HEK293 (cell line): ENCODE results near the gene MAP3K6.

Source experiments
- HOXC10 ChIP-seq: sonication (generic); formaldehyde crosslinking; IDR thresholded peaks from 2 replicates; pipeline ENCODE4 v1.8.1; 2023; ENCODE audit warnings: mild to moderate bottlenecking, missing genetic modification reagents
- PATZ1 ChIP-seq: fragments of 450-650 bp; formaldehyde crosslinking; IDR thresholded peaks from 2 replicates; pipeline ENCODE4 v1.5.1; 2016; ENCODE audit warnings: missing biosample characterization, missing genetic modification characterization
- REST ChIP-seq: fragments of 450-650 bp; formaldehyde crosslinking; IDR thresholded peaks from 2 replicates; pipeline ENCODE4 v1.5.1; 2016; ENCODE audit warnings: missing biosample characterization, missing genetic modification characterization
- YY1 ChIP-seq: fragments of 450-650 bp; formaldehyde crosslinking; IDR thresholded peaks from 2 replicates; pipeline ENCODE4 v1.5.1; 2018; ENCODE audit warnings: missing biosample characterization, missing genetic modification characterization
- ZNF274 ChIP-seq, 2 experiments: fragments of 200-500 bp in 1 of 2; fragments of 450-650 bp in 1 of 2; sonication (Bioruptor generic) in 1 of 2; formaldehyde crosslinking in 1 of 2; IDR thresholded peaks; 2 replicates each; pipeline versions ENCODE4 v1.5.1 to v1.6.1; 2014 to 2016; ENCODE audit warnings: borderline replicate concordance in 1 of 2, inconsistent platforms in 1 of 2, low read length in 1 of 2, missing biosample characterization in 1 of 2, missing genetic modification characterization in 1 of 2
- ZNF366 ChIP-seq: fragments of 450-650 bp; formaldehyde crosslinking; conservative IDR thresholded peaks from 2 replicates; pipeline ENCODE4 v1.5.1; 2016; ENCODE audit warnings: missing biosample characterization, missing genetic modification characterization
- ZNF785 ChIP-seq: fragments of 450-650 bp; formaldehyde crosslinking; IDR thresholded peaks from 2 replicates; pipeline ENCODE4 v1.5.1; 2016; ENCODE audit warnings: missing biosample characterization, missing genetic modification characterization
- TF ChIP-seq, protein P1 (sequence below): fragments of 450-650 bp; formaldehyde crosslinking; IDR thresholded peaks from 2 replicates; pipeline ENCODE4 v1.5.1; 2016; ENCODE audit warnings: missing biosample characterization, missing genetic modification characterization
- TF ChIP-seq, protein P2 (sequence below): fragments of 450-650 bp; formaldehyde crosslinking; optimal IDR thresholded peaks from 2 replicates; pipeline ENCODE3; 2016; ENCODE audit warnings: missing biosample characterization, mild to moderate bottlenecking, missing genetic modification characterization
- TF ChIP-seq, protein P3 (sequence below): fragments of 450-650 bp; formaldehyde crosslinking; IDR thresholded peaks from 2 replicates; pipeline ENCODE4 v1.5.1; 2016; ENCODE audit warnings: missing biosample characterization, missing genetic modification characterization, low read depth

DNA sequence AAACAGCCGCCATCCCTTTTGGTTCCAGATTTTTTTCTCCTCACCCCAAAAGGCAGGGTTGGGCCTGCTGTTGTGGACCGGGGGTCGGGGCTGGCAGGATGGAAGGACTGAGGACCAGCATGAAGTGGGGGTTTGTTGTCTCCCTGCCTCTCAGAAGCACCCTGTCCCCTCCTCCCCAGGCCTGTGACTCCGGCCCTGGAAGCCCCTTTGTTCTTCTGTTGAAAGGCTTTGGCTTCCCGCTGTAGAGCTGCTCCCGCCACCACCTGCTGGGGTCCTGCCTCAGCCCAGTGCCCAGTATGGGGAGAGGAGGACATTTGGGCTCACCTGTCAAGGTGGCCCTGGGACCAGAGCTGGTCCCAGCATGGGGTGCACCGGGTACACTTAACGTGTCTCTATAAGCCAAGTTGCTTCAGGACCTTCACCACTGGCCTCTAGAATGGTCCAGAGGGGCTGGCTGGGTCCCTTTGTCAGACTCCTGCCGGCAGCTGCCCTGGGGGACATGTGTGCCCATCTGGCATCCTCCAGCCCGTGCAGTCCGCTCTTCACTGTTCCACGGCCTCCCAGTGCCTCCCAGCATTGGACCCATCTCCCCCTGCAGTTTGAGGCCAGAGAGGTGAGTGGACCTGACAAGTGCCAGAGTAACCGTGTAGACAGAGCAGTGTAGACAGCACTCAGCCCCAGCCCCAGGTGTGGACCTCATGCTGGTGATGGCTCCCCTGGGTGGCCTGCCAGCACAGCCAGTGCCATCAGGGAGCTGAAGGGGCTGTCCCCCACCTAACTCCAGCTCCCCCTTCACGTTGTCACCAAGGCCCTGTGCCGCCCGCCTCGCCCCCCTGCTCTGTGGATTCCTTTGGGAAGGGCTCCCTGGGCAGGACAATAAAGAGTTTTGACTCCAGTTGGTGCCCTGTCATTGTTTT lies 31.0 kb downstream of the MAP3K6 start:
- TF ChIP-seq, protein P1, sequence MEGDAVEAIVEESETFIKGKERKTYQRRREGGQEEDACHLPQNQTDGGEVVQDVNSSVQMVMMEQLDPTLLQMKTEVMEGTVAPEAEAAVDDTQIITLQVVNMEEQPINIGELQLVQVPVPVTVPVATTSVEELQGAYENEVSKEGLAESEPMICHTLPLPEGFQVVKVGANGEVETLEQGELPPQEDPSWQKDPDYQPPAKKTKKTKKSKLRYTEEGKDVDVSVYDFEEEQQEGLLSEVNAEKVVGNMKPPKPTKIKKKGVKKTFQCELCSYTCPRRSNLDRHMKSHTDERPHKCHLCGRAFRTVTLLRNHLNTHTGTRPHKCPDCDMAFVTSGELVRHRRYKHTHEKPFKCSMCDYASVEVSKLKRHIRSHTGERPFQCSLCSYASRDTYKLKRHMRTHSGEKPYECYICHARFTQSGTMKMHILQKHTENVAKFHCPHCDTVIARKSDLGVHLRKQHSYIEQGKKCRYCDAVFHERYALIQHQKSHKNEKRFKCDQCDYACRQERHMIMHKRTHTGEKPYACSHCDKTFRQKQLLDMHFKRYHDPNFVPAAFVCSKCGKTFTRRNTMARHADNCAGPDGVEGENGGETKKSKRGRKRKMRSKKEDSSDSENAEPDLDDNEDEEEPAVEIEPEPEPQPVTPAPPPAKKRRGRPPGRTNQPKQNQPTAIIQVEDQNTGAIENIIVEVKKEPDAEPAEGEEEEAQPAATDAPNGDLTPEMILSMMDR (tag by site-specific recombination) = no peak
- TF ChIP-seq HOXC10 (CRISPR knock-in tag) (no peak), YY1 (tag by site-specific recombination) (no peak), ZNF366 (no peak), PATZ1 (tag by site-specific recombination) (no peak), ZNF274 (IDR thresholded peaks at IDR 0.05; ENCODE audit: low read length) (no peak), ZNF274 (tag by site-specific recombination; IDR thresholded peaks at IDR 0.05; ENCODE audit: borderline replicate concordance) (no peak), ZNF785 (tag by site-specific recombination) (no peak), REST (tag by site-specific recombination) (no peak)
- TF ChIP-seq, protein P2, sequence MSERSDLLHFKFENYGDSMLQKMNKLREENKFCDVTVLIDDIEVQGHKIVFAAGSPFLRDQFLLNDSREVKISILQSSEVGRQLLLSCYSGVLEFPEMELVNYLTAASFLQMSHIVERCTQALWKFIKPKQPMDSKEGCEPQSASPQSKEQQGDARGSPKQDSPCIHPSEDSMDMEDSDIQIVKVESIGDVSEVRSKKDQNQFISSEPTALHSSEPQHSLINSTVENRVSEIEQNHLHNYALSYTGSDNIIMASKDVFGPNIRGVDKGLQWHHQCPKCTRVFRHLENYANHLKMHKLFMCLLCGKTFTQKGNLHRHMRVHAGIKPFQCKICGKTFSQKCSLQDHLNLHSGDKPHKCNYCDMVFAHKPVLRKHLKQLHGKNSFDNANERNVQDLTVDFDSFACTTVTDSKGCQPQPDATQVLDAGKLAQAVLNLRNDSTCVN = no peak
- TF ChIP-seq, protein P3, sequence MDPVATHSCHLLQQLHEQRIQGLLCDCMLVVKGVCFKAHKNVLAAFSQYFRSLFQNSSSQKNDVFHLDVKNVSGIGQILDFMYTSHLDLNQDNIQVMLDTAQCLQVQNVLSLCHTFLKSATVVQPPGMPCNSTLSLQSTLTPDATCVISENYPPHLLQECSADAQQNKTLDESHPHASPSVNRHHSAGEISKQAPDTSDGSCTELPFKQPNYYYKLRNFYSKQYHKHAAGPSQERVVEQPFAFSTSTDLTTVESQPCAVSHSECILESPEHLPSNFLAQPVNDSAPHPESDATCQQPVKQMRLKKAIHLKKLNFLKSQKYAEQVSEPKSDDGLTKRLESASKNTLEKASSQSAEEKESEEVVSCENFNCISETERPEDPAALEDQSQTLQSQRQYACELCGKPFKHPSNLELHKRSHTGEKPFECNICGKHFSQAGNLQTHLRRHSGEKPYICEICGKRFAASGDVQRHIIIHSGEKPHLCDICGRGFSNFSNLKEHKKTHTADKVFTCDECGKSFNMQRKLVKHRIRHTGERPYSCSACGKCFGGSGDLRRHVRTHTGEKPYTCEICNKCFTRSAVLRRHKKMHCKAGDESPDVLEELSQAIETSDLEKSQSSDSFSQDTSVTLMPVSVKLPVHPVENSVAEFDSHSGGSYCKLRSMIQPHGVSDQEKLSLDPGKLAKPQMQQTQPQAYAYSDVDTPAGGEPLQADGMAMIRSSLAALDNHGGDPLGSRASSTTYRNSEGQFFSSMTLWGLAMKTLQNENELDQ (tag by site-specific recombination) = no peak
